ENCODE data around the gene ZDHHC22.

ZDHHC22 gene

DNA sequence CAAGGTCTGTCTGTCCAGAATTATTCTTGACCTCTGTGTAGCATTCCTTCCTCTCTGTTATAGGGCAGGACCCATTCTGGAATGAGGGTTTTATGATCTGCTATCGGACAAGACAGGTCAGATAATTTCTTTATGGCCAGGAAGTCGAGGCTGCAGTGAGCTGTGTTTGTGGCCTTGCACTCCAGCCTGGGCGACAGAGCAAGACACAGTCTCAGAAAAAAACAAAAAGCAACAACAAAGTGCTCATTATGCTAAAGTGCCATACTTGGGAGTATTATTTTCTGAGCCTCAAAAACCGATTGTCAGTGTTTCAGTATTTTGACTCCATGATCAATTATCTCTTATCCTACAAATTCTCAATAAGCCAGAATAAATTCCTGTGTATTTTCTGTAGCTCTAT, 39.4 kb downstream of the ZDHHC22 start:
- no peak for DNase-seq

DNA sequence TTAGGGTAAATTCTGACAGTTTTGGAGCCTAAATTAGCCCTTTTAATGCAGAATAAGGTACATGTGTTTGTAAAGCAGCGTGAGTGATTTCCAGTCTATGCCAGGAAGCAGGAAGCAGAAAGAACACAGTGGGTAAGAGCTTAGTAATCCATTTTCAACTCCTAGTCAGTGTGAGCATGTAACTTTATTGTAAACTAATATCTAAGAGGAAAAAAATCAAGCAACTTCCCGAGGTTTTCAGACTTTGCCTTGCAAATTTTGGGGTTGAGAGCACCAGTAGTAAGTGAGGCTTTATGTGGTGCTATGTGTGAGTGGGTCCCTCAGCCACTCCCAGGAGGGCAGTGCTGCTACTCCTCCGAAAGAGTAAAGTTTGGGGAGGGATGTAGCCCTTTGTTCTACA, 40.6 kb downstream of the ZDHHC22 start:
- DNase-seq: no peak

DNA sequence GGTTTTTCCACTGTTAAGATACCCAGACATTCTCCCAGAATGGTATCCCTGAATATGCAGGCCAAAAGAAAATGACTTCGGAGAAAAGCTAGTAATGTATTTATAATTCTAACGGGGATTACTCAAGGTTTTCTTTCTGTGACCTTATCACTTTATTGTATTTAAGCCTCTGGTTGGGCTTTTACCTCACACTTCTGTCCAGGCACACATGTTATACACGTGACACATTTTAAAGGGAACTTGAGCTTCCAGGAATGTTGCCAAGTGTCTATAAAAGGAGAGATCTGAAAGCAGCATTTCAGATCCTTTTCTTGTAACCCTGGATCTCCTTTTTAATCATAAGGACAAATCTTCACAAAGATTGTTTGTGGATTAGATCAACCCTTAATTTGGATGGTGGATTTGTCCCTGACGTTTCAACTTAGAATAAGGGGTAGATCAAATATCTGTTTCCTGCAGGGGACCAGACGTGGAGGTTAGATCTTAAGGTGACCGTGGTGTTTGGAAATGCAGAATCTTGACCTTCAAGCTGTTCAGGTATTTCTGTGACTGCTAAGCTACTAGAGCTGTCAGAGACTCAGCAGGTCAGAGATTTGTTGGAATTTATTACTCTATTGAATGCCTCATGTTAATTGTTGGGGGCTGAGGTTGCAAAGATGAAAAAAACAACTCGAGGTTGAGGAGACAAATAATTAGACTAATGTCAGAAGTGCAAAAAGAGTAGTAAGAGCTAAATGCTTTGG, 42.0 kb downstream of the ZDHHC22 start:
- no peak for DNase-seq

GRCh38 chr14:77098529-77099353, 42.9 kb downstream of the ZDHHC22 start:
- peak; percentile 13 for DNase-seq

DNA sequence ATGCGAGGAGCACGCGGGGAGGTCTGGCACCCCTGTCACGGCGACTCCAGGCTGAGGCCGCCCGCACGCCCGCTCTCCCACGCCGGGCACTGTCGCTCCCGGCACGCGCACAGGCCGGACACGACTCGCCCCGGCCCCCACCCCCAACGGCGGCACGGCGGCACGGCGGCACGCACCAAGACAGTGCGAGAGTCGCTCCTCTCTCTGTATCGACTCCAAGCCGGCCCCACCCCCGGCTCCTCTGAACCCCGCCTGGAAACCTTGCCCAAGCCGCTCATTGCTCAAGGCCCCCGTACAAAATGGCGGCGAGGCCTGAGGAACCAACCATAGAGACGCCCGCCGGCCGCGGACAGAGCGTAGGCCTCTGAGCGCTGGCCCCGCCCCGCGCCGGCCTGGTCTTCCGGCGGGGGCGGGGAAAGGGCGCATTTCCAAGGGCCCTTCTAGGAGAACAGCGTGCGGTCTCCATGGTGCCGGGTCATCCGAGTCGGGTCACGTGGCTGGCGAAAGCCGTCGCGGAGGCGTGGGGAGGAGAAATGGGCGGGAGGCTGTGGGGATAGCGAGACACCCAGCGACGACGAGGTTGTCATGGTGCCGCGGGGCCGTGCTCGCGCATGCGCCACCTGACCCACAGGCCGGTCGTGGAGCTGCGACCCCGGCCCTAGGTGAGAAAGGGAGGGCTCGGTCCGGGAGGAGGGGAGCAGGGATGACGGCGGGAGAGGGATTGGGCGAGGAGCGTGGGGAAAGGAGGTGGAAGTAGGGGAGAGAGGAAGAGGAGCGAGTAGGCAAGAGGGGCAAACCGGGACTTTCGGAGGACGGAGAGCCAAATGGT, 43.7 kb downstream of the ZDHHC22 start, which contains the start of gene CIPC:
TSS of gene CIPC (plus strand) at position 559 of the 829 bp plus-strand sequence. CDS start 7,451 bp downstream, outside the sequence.
- peak; percentile 98 for DNase-seq

GRCh38 chr14:77097006-77097699, 44.4 kb downstream of the ZDHHC22 start:
- DNase-seq: no peak

DNA sequence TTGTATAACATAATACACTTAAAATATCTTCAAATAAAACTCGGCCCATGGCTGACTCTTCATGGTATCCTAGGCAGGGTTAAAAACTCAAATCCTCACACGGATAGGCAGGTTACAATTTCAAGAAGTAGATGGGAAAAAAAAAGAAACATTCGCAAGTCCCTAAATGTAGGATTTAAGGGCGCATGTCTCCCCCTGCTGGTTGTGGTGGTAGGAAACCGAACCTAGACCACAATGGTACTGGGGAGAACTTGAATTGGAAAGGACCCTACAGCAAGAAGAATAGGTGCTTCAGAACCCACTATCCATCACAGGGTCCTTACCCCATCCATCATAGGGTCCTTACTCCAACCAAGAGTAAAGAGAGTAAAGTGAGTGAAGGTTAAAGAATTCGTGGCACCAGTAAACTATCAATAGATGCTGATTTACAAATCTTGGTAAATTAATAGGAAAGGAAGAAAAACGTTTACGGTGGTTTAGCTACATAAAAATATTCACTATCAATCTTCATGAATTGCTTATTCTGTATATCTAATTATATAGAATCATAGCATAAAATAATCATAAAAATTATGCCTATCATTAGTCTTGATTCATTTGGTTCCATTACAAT, 46.8 kb downstream of the ZDHHC22 start:
- DNase-seq: peak; percentile 73

- no peak for DNase-seq
Measured at GRCh38 chr14:77092676-77093075, 48.9 kb downstream of the ZDHHC22 start.

- DNase-seq: no peak
Measured at GRCh38 chr14:77091518-77091917, 50.1 kb downstream of the ZDHHC22 start.

- no peak for DNase-seq
Measured at GRCh38 chr14:77088645-77089044, 52.9 kb downstream of the ZDHHC22 start.

DNA sequence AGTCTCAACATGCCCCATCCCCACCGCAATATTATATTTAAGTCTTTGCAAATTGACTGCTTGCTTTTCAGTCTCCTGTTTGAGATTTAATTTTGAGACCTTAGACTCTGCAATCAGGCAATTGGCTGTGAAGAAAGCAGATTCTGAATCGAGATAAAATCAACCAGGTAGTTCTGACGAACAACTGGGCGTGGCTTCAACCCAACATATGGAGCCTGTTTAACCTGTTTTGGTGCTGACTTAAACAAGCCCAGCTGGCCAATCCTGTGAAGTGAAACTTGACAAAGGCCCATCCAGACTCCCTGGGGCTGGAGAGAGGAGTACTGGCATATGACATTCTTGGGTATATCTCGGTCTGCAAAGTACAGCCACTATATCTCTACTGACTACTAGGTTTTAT, 53.4 kb downstream of the ZDHHC22 start:
- no peak for DNase-seq

DNA sequence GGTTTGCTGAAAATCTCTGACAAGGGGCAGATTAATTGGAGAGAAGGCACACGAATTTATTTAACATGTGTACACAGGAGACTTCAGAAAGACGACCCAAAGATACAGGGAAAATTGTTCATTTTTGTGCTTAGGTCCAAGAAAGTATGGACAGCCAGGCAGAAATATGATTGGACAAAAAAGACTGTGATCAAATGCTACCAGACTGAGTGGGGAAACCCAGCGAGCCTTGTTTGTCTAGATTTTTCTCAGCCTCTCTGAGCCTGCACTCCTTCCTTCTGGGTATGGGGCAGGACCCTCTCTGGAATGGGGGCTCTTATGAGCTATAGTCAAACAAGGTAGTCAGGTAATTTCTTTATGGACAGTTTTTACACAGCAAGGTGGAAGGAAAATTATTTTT, 54.0 kb downstream of the ZDHHC22 start:
- no peak for DNase-seq

GRCh38 chr14:77086951-77087350, 54.6 kb downstream of the ZDHHC22 start:
- no peak for DNase-seq

DNA sequence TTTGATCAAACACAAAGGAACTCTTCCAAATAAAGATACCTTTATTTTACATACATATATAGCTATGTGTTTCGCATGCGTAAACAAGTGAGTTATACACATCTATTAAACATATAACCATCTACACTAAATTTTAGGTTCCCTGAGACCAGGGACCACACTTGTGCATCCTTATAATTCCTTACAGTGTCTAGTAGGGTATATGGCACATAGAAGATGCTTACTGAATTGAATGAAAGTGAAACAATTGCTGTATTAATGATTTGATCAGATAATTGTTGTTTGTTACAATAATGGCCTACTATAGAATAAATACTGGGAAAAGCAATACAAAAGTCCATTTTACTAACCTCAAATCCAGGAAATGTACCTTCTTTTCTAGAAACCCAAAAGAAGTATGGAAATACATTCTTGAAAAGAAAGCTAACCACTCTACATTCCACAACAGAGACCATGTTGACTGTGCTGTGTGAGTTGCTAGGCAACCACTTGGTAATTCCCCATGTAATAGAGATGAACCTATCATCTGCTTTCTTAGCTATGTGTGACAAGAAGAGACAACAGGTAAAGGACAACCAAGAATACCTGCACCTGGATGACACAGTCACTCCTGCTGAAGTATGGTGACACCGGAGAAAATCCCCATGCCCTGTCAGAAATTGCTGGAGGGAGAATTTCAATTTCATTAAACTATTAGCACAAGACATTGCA, 55.4 kb downstream of the ZDHHC22 start:
- no peak for DNase-seq

DNA sequence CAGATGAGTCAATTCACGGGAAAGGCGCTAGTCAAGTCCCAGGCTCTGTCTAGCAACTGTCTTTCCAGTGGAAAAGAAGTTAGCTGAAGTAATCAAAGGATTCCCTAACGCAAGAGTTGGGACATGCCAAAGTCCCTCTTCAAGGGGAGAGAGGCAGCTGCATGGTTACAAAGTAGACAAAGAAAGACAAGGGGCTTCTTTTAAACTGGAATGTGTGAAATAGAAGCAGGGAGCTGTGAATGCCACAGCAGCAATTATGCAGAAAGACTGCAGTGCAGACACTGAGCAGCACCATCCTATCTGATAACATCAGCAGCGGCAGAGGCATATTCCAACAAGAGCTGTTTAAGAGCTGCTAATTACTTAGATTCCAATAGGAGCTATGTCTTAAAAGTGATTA, 56.1 kb downstream of the ZDHHC22 start:
- no peak for DNase-seq

GRCh38 chr14:77084985-77085384, 56.6 kb downstream of the ZDHHC22 start:
- DNase-seq: no peak

- no peak for DNase-seq
Measured at GRCh38 chr14:77083082-77083481, 58.5 kb downstream of the ZDHHC22 start.

DNA sequence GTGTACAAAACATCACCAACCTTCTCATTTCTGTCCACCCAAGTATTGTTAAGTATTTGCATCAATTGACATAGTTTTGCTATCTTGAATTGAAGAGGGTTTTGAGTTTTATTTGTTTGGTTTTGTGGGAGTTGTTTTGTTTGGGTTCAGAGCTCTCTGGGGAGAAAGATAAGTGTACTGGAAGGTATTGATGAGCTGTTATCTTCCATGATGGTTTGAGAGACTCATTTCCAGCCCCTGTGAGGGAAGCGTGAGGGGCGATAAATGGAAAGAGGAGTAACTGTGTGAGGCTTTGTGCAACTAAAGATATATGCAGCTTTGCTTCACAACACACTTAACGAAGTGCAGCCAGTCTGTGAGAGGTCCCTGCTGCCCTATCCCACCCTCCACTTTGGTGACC, 59.2 kb downstream of the ZDHHC22 start:
- no peak for DNase-seq
